Measurements from ENCODE around the gene EIF5A2.

GRCh38 chr3:170867143-170867937, 41.1 kb downstream of the EIF5A2 start:
- TF ChIP-seq CTCF (IDR thresholded peaks at IDR 0.05) (no peak), POLR2A (IDR thresholded peaks at IDR 0.05) (peak; percentile 12)

Data from right lobe of liver (tissue), 4 donors.